ACHN (cell line): ENCODE results near the gene TBXA2R.
A peak's percentile ranks its signal among the peaks of the same experiment; 100 is the strongest.

Source experiments
- DNase-seq: peaks from one replicate; pipeline ENCODE4 v3.0.0-alpha.2; 2015
- in situ Hi-C: cut with HindIII; loops from 2 replicates; pipeline ENCODE4 v1.10.0; 2017; ENCODE audit warnings: low sequenced_read_pairs, low pct_ligation_motif_present, low pct_unique_long_range_greater_than_20kb

Gene TBXA2R

DNA sequence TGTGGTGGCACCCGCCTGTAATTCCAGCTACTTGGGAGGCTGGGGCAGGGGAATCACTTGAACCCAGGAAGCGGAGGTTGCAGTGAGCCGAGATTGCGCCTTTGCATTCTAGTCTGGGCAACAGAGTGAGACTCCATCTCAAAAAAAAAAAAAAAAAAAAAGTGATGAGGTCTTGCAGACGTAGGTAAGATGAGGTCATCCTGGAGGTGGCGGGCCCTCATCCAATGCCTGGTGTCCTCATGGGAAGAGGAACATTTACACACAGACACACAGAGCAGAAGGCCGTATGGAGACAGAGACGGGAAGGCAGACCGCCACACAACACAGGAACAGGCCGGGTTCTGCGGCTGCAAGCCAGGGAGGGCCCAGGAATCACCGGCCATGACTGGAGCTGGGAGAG, 15.5 kb upstream of the TBXA2R start:
- in situ Hi-C loops = no loop called here
- DNase-seq = no peak

DNA sequence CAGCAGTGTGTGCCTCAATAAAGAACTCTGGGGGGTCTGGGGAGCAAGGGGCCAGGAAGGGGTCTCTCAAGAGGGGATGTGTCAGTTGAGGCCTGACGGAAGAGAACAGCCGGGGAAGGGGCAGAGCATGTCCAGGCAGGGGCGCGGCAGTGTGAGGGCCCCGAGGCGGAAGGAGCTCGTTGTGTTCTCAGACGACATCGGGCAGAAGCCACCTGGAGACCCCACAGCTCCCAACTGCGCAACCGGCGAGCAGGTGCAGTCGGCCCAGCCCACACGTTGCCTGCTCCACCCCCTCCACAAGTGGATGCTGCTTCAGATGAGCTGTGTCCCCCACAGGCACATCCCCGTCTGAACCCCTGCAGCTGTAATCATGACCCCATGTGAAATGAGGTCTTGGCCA, 15.0 kb upstream of the TBXA2R start:
- DNase-seq = no peak
- in situ Hi-C loops = no loop called here

DNA sequence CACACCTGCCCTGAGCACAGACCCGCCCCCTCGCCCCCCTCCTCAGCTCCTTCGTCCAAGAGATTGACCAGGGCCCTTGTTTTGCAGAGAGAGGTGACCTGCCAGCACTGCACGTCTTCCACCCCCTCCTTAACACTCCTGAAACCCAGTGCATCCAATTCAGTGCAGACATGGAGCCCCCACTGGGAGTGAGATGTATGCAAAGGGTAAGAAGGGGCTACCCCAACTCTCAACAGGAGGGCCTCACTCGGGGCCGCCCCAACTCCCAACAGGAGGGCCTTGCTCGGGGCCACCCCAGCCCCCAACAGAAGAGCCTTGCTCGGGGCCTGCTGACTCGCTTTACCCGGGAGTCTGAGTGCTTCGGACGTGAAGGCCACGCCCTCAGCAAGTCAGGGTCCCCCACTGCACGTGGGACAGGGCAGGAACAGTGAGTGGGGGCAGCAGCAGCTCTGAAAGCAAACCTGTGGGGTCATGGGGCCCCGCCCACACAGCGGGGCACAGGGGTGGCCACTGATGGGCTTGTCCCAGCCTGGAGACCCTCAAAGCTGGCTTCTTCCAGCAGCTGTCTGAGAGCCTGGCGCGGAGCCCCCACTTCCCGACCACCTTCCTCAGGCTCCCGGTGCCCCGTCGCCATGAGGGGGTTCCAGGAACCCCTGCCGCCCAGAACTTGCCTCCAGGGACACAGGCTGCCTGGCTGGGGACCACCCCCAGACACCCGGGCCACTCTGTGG, 14.3 kb upstream of the TBXA2R start:
- DNase-seq = no peak
- in situ Hi-C loops = no loop called here

DNA sequence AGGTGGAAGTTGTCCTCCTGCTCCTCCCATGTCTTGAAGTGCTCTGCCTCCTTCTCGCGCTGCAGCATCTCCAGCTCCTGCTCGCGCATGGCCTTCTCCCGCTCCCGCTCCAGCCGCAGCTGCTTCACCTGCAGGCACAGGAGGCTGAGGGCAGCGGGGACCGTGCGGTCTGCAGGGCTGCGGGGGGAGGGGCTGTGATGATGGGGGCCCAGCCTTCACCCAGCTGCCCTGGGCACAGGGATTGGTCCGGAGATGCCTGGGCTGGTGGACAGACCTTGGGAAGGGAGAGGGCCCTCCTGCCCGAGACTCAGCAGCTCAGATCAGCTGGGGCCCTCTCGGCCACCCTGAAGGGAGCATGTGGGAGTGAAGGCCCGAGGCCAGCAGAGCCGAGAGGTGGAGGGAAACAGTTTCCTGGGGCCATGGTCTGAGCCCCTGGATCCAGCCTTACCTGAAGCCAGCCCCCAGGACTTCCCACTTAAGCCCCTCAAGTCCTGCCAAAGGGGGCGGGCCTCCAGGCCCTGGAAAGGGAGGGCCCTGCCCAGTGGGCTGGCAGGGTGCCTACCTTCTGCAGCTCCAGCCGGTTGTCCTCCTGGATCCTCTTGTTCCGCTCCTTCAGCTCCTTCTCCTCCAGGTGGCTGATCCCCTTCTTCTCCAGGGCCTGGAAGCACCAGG, 13.6 kb upstream of the TBXA2R start:
- DNase-seq = no peak
- in situ Hi-C loops = no loop called here

DNA sequence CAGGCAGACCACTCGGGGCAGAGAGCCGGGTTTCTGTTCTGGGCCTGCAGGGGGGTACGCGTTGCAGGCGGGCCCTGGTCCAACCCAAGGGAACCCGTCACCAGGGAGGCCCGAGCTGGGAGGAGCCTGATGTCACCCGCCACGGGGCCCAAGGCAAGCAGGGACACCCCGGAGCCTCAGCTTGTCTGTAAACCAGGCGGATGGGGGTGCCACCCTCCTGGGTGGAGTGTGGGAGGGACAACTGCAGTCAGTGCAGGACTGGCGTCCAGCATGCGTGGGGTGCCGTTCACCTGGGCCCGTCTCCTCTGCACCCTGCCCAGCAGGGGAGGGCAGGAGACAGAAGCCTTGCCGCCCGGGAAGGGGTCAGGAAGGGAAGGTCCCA, 12.9 kb upstream of the TBXA2R start:
- DNase-seq = no peak
- in situ Hi-C loops = no loop called here

DNA sequence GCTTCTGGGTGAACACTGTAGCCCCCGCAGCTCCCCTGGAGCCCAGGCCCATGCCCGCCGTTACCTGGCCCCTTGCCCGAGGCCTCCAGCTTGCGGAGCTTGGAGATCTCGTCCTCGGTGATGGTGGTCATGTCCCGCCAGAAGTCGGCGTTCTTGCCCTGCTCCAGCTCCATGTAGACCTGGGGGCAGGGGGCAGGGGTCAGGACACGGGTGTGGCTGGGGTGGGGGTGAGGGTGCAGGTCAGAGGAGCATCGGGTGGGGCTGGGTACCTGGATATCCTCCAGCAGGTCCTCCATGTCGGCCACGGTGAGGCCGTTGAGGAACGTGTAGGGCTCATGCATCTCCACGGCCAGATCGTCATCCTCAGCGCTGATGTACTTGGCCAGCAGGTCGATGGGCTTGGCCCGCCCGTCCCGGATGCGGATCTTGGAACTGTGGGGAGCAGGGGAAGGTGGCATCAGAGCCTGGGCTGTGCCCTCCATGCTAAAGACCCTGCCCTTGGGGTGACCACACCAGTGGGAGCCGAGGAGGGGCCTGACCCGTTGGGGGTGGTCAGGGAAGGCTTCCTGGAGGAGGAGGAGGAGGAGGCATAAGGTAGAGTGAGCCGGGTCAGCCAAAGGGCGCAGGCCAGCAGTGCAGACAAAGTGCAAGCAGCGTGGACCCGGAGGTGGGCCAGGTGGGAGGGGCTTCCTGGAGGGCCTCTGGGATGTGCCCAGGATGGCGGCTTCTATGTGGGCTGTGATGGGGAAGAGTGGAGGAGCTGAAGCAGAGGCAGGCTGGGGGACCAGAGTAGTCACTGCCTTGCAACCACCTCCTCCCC, 12.3 kb upstream of the TBXA2R start:
- in situ Hi-C loops = no loop called here

DNA sequence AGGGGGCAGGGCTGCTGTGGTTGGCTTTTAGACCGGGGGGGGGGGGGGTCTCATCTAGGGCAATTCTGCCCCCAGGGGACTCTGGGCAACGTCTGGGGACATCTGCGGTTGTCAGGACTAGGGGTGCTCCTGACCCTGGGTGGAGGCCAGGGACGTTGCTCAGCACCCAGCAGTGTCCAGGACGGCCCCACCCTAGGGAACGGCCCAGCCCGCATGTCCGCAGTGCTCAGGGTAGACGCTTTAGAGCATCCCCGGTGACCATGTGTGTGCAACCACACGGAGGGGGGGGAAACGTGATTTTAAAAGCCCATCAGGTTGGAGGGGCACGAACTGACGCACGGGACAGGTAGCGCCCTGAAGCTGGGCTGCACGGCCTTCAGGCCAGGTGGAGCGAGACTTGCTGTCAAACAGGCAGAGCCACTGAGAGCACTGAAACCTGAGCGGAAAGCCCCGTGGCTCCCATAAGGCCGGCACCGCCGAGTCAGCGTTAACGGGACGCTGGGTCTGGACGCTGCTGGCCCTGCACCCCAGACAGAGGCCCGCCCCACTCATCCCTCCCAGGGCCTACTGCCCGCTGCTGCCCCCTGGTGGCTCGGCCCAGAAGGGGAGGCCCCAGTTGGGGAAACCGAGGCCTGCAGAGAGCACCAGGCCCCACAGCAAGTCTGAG, 11.6 kb upstream of the TBXA2R start:
- in situ Hi-C loops = no loop called here
- DNase-seq = peak; percentile 41

More for the DNA sequence above, 12.3 kb upstream of the TBXA2R start:
- DNase-seq = no peak

DNA sequence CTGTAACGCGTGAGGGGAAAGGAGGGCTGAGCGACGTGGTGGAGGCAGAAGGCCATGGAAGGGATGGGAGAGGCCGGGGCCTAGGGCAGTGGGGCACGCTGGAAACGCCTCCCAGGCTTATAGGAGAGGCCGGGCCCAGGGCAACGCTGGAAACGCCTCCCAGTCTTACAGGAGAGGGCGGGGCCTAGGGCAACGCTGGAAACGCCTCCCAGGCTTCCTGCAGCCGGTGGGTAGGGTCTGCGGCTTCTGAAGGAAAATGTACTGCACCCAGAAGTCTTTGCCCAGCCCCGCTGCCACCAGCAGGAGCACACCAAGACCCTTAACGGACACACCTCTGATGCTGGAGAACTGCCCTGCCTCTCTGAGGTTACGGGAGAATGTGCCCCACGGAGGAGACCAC, 10.8 kb upstream of the TBXA2R start:
- DNase-seq = no peak
- in situ Hi-C loops = no loop called here

DNA sequence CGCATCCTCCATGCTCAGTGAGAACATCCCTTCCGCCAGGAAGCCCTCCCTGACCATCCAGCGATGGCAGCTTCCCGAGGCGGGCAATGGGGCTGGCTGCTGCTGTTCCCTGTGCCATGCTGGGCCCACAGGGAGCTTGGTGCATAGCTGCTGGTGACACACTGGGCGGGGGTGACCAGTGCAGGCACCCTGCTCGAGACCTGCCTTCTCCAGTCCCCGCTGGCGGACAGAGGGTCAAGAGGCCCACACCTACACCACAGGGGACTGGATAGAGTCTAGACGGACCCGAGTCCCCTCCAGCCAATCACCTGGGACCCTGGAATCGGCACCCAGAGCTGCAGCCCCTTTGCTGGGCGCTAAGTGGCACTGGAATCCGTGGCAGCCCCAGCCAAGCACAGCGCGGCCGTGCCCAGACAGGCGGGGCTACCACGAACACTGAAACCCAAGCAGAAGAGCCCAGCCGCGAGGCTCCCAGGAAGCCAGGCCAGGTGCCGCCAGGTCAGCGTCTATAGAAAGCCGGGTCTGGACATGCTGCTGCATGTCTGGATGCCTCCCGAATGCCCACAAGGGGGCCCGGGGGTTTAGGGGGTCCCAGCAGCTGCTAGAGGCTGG, 9.0 kb upstream of the TBXA2R start:
- no peak for DNase-seq
- in situ Hi-C loops = no loop called here

DNA sequence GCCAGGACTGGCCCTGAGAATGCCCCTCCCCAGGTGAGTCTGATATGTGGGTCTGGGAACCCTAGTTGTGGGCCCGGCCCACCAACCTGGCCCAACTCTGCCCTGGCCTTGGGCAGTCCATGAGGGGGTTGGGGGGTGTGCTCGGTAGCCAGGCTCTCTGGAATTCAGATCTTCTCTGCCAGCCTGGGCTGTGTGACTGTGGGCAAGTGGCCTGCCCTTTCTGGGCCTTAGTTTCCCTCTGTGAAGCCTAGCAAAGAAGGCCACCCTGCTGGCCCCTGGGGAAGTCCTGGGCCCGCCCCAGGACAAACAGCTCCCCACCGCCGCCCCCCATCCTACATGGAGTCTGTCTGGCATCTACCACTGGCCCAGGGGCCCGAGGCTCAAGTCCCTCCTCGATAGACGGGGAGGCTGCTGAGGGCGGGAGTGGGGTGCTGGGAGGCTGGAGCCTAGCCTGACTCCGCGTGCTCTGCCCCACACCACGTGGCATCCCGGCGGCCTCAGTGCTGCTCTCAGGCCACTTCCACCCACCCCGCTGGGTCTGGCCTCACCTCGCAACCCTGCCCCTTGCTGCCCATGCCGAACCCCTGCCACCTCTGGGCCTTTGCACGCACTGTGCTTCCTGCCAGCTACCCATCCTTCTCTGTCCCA, 8.3 kb upstream of the TBXA2R start:
- in situ Hi-C loops = no loop called here
- no peak for DNase-seq

DNA sequence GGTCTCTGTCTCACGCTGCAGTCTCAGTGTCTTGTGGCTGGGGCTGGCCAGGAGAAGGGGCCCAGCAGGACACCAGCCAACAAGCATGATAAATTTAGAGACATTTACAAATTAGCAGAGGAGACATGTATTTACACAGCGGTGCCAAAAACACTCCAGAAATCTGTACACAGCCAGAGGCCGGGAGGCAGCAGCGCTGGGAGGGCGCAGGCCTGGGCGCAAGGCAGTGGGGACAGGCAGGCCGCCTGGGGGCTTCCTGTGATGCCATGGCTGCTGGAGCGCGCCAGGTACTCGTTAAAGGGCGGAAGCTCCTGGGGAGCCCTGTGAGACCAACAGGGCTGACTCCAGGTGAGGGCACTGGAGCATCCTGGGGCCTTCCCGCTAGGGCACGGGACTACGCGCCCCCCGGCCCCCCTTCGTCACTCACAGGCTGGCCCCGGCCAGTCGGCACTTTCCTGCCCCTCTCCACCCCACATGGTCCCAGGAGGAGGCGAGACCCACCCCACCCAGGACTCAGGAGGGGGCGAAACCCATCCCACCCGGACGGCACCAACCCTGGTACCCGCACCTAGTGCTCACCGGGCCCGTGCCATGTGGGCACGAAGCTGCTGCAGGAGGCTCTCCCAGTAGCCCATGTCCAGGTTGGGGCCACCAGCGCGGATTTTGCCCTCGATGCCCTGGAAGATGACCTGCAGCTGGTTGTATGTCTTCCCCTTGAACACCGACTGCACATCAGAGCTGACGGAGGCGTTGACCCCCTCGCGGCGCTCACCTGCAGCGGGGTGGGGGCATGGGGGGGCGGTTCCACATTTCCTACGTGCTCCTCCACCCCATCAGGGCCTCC, 7.4 kb upstream of the TBXA2R start:
- DNase-seq = no peak
- in situ Hi-C loops = no loop called here

DNA sequence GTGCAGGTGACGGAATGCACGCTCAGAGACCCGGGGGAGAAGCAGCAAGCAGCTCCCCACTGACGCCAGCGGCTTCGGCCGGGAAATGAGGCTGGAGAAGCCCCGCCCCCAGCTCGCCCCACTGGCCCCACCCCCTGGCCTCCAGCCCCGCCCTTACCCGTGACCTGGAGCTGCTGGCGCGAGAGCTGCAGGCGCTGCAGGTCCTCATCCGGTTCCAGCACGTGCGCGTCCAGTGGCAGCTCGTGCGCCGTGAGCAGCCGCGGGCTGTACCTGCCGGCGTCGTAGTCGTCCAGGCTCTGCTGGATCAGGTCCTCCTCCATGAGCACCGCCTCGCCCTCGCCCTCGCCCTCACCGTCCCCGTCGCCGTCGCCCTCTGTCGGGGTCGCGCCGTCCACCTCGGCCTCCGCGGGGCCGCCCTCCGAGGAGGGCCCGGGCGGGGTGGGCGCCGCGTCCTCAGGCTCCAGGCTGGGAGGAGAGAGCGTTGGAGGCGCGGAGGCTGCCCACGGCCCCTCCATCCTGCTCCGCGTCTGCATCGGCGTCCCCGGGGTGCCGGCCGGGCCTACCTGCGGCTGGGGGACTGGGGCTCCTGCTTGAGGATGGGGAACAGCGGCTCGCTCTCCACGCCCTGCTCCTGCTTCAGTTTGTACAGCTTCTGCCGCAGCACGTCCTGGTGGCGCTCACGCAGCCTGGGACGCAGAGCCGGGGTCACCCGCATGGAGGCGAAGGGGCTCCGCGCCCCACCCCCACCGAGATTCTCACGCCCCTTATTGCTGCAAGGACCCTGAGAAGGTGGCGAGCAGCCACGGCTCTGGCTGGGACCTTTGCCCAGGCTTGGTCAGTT, 6.4 kb upstream of the TBXA2R start:
- DNase-seq = no peak
- in situ Hi-C loops = no loop called here

DNA sequence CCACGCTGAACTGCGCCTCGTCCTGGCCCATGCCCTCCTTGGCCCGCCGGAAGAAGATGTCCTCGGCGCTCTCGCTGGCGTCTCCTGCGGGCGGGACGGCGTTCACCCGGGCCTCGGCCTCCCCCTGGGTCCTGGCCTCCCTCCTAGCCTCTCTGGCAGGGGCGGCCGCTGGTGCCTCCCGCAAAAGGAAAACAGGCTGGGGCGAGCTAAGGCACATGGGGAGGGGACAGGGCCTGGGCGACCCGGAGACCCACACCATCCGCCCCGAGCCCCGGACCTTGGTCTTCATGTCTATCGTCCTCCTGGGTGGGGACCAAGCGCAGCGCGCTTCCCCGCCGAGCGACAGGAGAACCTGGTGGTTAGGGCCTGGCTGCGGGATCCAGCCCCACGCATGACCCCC, 5.7 kb upstream of the TBXA2R start:
- in situ Hi-C loops = no loop called here
- DNase-seq = no peak

DNA sequence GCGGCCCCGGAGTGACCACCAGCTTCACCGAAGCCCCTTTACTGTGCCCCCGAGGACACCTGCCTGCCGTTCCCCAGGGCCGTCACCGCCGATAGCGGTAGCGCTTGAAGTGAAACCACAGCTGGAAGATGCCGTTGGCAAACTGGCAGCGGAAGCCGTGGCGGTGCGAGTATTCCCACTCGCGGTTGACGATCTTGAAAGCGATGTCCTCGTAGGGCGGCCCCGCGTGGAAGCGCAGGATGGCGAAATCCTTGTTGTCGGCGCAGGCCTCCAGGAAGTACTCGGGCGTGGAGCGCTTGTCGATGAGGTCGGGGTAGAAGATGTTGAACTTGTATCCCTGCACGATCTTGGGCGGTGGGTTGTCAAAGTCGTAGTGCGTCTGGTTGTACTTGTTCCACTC, 5.2 kb upstream of the TBXA2R start:
- in situ Hi-C loops = no loop called here
- no peak for DNase-seq

DNA sequence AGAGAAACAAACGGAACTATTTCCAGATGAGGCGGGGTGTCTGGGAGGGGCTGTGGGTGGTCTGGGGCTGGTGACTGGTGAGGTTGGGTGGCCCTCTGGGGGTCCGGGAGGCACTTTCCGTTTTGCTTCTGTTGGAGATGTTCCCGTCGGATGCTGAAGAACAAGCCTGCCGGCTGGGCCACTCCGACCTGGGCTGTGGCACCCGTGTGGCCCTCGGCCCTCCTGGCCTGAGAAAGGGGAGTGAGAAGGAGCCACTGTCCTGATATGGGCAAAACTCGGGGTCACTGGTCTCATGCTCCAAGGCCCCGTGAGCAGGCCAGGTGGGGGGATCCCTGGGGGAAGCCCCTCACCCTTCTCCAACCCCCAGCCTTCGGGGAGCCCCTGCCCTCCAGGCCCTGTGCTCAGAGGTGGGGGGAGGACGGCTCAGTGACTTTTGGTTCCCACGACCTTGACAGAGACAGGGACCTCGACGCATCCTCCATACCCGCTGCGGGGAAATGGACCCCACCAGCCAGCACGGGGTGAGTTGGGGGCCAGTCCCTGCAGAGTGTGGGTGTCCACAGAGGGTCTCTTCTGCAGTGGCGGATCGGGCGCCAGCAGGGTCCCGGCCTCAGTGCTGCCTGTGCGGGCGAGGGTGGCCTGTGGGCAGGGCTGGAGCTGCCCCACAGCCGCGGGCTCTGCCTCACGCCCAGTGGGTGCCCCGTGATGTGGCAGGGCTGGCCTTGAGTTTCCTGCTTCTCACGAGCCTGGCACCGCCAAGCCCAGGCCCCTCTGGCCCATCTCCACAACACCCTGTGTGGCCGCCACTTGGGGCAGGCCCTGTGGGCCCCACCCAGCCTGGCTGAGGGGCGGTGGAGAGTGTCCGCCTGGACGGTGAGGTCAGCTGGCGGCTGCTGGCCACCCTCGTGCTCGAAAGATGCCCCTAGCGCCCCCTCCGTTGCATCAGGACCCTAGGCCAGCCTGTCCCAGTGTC, 4.4 kb upstream of the TBXA2R start:
- no peak for DNase-seq
- in situ Hi-C loops = no loop called here
